Neural progenitor cell (in vitro differentiated cells): ENCODE data around the gene FNTB. TPM values are rescaled to one million over a fixed set of nuclear protein-coding genes. Genes with fewer than 3 reads are reported as not detected.
A peak's percentile ranks its signal among the peaks of the same experiment; 100 is the strongest.

Source experiments
- DNase-seq: peaks from one replicate; pipeline ENCODE4 v3.0.0-alpha.2; 2016; ENCODE audit warnings: low spot score
- H2AFZ ChIP-seq: fragments of 200-600 bp; sonication (generic); replicated peaks from 2 replicates; pipeline ENCODE4 v1.6.1; 2016; ENCODE audit warnings: antibody characterized with exemption
- H3F3A ChIP-seq: fragments of 200-600 bp; sonication (generic); 2 replicates; pipeline ENCODE4 v1.6.1; 2016; ENCODE audit warnings: antibody characterized with exemption, low read depth
- H3K27ac ChIP-seq: fragments of 200-600 bp; sonication (generic); 2 replicates; pipeline ENCODE4 v1.5.1; 2016; ENCODE audit warnings: mild to moderate bottlenecking
- H3K27me3 ChIP-seq: fragments of 200-600 bp; sonication (generic); 2 replicates; pipeline ENCODE4 v1.6.1; 2016; ENCODE audit warnings: mild to moderate bottlenecking, moderate library complexity
- H3K36me3 ChIP-seq: fragments of 200-600 bp; sonication (generic); 2 replicates; pipeline ENCODE4 v1.5.1; 2016
- H3K4me1 ChIP-seq: fragments of 200-600 bp; sonication (generic); 2 replicates; pipeline ENCODE4 v1.6.1; 2016; ENCODE audit warnings: mixed run types
- H3K4me2 ChIP-seq: fragments of 200-600 bp; sonication (generic); 2 replicates; pipeline ENCODE4 v1.6.1; 2016
- H3K4me3 ChIP-seq: fragments of 200-600 bp; sonication (generic); 2 replicates; pipeline ENCODE4 v1.5.1; 2016
- H3K79me2 ChIP-seq: fragments of 200-600 bp; sonication (generic); 2 replicates; pipeline ENCODE4 v1.6.1; 2016; ENCODE audit warnings: low read depth
- H3K9ac ChIP-seq: fragments of 200-600 bp; sonication (generic); 2 replicates; pipeline ENCODE4 v1.6.1; 2016
- H3K9me3 ChIP-seq: fragments of 200-600 bp; sonication (generic); 2 replicates; pipeline ENCODE4 v1.5.1; 2016; ENCODE audit warnings: low read depth
- H4K20me1 ChIP-seq: fragments of 200-600 bp; sonication (generic); 2 replicates; pipeline ENCODE4 v1.6.1; 2016; ENCODE audit warnings: low read depth
- H3K27ac Mint-ChIP-seq: 3 replicates; pipeline ENCODE4 v1.8.0; 2021; ENCODE audit warnings: mixed read lengths
- H3K27me3 Mint-ChIP-seq: 2 replicates; pipeline ENCODE4 v1.8.0; 2022; ENCODE audit warnings: low read depth, mild to moderate bottlenecking, inconsistent platforms, moderate library complexity, mixed read lengths; ENCODE audit not compliant: insufficient read depth
- H3K36me3 Mint-ChIP-seq: 3 replicates; pipeline ENCODE4 v1.8.0; 2021; ENCODE audit warnings: mixed read lengths
- H3K4me1 Mint-ChIP-seq: 3 replicates; pipeline ENCODE4 v1.8.0; 2021; ENCODE audit warnings: mixed read lengths
- H3K4me3 Mint-ChIP-seq: 3 replicates; pipeline ENCODE4 v1.8.0; 2021; ENCODE audit warnings: mild to moderate bottlenecking, moderate library complexity, mixed read lengths
- H3K9me3 Mint-ChIP-seq: 3 replicates; pipeline ENCODE4 v1.8.0; 2020; ENCODE audit warnings: mixed read lengths
- EZH2 ChIP-seq: fragments of 200-600 bp; sonication (generic); IDR thresholded peaks from 2 replicates; pipeline ENCODE4 v1.6.1; 2017; ENCODE audit warnings: antibody characterized with exemption, mild to moderate bottlenecking, moderate library complexity
- EZH2phosphoT487 ChIP-seq: fragments of 200-600 bp; sonication (generic); IDR thresholded peaks from 2 replicates; pipeline ENCODE4 v1.6.1; 2017; ENCODE audit warnings: antibody characterized with exemption
- total RNA-seq: library from RNA; depleted of rRNA; stranded (reverse); fragments of >200 nt; gene quantifications from 2 replicates; pipeline ENCODE4 v1.2.3, GENCODE V29; 2015; ENCODE audit warnings: low replicate concordance
- TF ChIP-seq, protein P1 (sequence below): fragments of 200-600 bp; sonication (generic); IDR thresholded peaks from 2 replicates; pipeline ENCODE4 v1.5.1; 2017; ENCODE audit warnings: antibody characterized with exemption, mild to moderate bottlenecking

The FNTB gene
- total RNA-seq, 1 donor from 2014 or later = 8.0 TPM

DNA sequence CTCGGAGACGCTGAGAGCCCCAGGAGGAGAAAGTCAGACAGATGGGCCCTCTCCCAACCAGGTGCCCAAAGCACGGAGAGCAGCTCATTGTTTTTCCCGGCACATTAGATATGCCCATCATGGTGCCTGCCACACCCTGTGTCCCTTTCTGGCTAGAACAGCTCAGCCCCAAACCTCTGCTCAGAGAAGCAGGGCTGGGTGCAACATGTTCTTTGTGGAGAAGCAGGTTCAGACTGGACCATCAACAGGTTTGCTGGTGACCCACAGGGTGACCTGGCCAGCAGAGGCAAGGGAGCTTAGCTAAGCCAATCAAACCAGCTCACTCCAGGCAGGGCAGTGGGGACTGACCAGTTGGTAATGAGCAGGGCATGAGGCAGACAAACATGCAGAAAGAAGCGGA, 28.0 kb upstream of the FNTB start:
- peaks cover 7% of the 10 kb centered on the region for H4K20me1 ChIP-seq
- no peaks in the 10 kb centered on the region for H3F3A ChIP-seq
- H3K79me2 ChIP-seq = no peaks in the 10 kb centered on the region
- H3K27me3 ChIP-seq = no peaks in the 10 kb centered on the region
- H3K27ac Mint-ChIP-seq = no peak overlapping the region
- H3K4me2 ChIP-seq = no peak overlapping the region
- H3K4me1 Mint-ChIP-seq = no peaks in the 10 kb centered on the region
- no peaks in the 10 kb centered on the region for H3K9me3 Mint-ChIP-seq
- no peaks in the 10 kb centered on the region for H3K9me3 ChIP-seq
- DNase-seq = no peak
- no peaks in the 10 kb centered on the region for H3K36me3 ChIP-seq
- no peak overlapping the region for H2AFZ ChIP-seq
- H3K36me3 Mint-ChIP-seq = peaks cover 2% of the 10 kb centered on the region
- TF ChIP-seq EZH2 (no peak), EZH2phosphoT487 (no peak)
- TF ChIP-seq, protein P1, sequence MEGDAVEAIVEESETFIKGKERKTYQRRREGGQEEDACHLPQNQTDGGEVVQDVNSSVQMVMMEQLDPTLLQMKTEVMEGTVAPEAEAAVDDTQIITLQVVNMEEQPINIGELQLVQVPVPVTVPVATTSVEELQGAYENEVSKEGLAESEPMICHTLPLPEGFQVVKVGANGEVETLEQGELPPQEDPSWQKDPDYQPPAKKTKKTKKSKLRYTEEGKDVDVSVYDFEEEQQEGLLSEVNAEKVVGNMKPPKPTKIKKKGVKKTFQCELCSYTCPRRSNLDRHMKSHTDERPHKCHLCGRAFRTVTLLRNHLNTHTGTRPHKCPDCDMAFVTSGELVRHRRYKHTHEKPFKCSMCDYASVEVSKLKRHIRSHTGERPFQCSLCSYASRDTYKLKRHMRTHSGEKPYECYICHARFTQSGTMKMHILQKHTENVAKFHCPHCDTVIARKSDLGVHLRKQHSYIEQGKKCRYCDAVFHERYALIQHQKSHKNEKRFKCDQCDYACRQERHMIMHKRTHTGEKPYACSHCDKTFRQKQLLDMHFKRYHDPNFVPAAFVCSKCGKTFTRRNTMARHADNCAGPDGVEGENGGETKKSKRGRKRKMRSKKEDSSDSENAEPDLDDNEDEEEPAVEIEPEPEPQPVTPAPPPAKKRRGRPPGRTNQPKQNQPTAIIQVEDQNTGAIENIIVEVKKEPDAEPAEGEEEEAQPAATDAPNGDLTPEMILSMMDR = no peak
- H3K9ac ChIP-seq = no peak overlapping the region
- H3K27me3 Mint-ChIP-seq = no peaks in the 10 kb centered on the region
- H3K4me3 ChIP-seq = no peak overlapping the region
- no peak overlapping the region for H3K27ac ChIP-seq
- peaks cover 10% of the 10 kb centered on the region for H3K4me1 ChIP-seq
- H3K4me3 Mint-ChIP-seq = no peak overlapping the region

DNA sequence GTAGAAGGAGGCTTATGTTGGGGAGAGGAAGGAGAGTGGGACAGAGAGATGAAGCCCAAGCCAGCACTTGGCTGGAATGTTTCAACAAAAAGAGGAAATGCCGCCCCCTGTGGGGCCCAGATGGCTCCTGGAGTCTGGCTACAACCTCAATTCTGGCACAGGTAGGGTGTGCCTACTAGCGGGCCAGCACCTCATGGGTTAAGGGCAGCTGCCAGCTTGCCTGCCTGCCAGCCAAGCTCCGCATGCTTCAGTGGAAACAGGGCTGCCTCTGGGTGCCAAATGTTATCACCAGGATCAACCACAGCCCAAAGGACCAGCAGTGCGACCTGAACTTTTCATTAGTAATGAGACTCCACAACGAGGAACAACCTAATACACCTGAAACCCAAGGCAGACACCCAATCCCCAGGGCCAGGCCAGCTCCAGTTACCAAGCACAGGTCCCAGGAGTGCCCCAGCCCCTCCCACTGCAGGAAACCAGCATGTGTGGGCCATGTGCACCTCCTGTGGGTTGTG, 25.9 kb upstream of the FNTB start:
- no peaks in the 10 kb centered on the region for H3K27me3 Mint-ChIP-seq
- no peaks in the 10 kb centered on the region for H3K9me3 Mint-ChIP-seq
- Histone ChIP-seq H3K9me3 (no peaks in the 10 kb centered on the region), H3K4me1 (peaks cover 10% of the 10 kb centered on the region), H3K27me3 (no peaks in the 10 kb centered on the region), H2AFZ (no peak overlapping the region), H3K4me2 (no peak overlapping the region), H4K20me1 (peaks cover 7% of the 10 kb centered on the region), H3K27ac (no peak overlapping the region), H3K36me3 (no peaks in the 10 kb centered on the region), H3K4me3 (no peak overlapping the region), H3K9ac (no peak overlapping the region), H3F3A (no peaks in the 10 kb centered on the region), H3K79me2 (no peaks in the 10 kb centered on the region)
- no peak overlapping the region for H3K27ac Mint-ChIP-seq
- TF ChIP-seq, protein P1 = peak; percentile 35
- TF ChIP-seq EZH2phosphoT487 (no peak), EZH2 (no peak)
- DNase-seq = peak; percentile 51
- H3K36me3 Mint-ChIP-seq = no peaks in the 10 kb centered on the region
- no peaks in the 10 kb centered on the region for H3K4me1 Mint-ChIP-seq
- H3K4me3 Mint-ChIP-seq = no peak overlapping the region

DNA sequence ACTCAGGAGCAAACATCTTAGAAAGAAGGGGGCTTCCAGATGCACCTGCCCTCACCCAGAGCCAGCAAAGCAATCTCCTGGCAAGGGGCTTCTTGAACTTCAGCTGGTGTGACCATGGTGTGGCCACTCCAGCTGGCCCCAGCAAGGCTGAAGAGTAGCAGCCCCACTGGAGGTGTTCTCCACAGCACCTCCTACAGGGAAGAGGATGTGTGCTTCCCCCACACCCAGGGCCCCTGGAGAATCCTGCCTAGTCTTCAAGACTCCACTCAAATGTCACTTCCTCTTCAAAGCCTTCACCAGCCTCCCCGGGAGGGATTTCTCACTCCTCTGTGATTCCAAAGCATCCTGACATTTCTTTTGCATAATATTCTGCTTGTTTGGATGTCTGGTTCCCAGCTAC, 23.1 kb upstream of the FNTB start:
- H3K27me3 ChIP-seq = no peaks in the 10 kb centered on the region
- no peak overlapping the region for H2AFZ ChIP-seq
- H3K36me3 Mint-ChIP-seq = no peaks in the 10 kb centered on the region
- H3K9me3 ChIP-seq = no peaks in the 10 kb centered on the region
- H3F3A ChIP-seq = no peaks in the 10 kb centered on the region
- no peak overlapping the region for H3K4me3 Mint-ChIP-seq
- H3K27ac Mint-ChIP-seq = no peak overlapping the region
- no peaks in the 10 kb centered on the region for H3K9me3 Mint-ChIP-seq
- no peak overlapping the region for H3K4me2 ChIP-seq
- peaks cover 2% of the 10 kb centered on the region for H3K4me1 Mint-ChIP-seq
- peaks cover 16% of the 10 kb centered on the region for H3K4me1 ChIP-seq
- H3K27ac ChIP-seq = no peak overlapping the region
- H4K20me1 ChIP-seq = peaks cover 7% of the 10 kb centered on the region
- H3K79me2 ChIP-seq = no peaks in the 10 kb centered on the region
- no peak overlapping the region for H3K4me3 ChIP-seq
- no peak for DNase-seq
- no peak for TF ChIP-seq EZH2phosphoT487
- TF ChIP-seq, protein P1 = no peak
- no peak for TF ChIP-seq EZH2
- no peaks in the 10 kb centered on the region for H3K27me3 Mint-ChIP-seq
- no peaks in the 10 kb centered on the region for H3K36me3 ChIP-seq
- no peak overlapping the region for H3K9ac ChIP-seq
